AG04450 (cell line): ENCODE results near the gene CABLES1. TPM values are rescaled to one million over a fixed set of nuclear protein-coding genes. Genes with fewer than 3 reads are reported as not detected.

ENCODE experiments used
- CTCF ChIA-PET: fragments of 300-600, 350-600 bp; formaldehyde crosslinking; extraction: SDS; loops from one replicate; lab custom pipeline; 2022; ENCODE audit warnings: antibody characterized with exemption, inconsistent platforms; lab: Charles Lee
- POLR2A ChIA-PET: fragments of 350-600 bp; formaldehyde crosslinking; extraction: SDS; loops from one replicate; lab custom pipeline; 2021; ENCODE audit warnings: antibody characterized with exemption, inconsistent platforms; lab: Yijun Ruan, JAX
- DNase-seq: peaks from one replicate; pipeline ENCODE4 v3.0.0-alpha.2; 2011; ENCODE audit warnings: low read depth, low spot score
- H3K27ac ChIP-seq: one replicate; pipeline ENCODE4 v1.5.1; 2012; ENCODE audit warnings: low read depth, low read length, control low read depth
- H3K27me3 ChIP-seq: one replicate; pipeline ENCODE4 v1.6.0; 2012; ENCODE audit warnings: low read length; ENCODE audit not compliant: control insufficient read depth, insufficient read depth
- H3K4me3 ChIP-seq: 2 replicates; pipeline ENCODE4 v1.5.1; 2011; ENCODE audit warnings: mild to moderate bottlenecking, low read depth, low read length, control low read depth
- H3K9me3 ChIP-seq: 2 replicates; pipeline ENCODE4 v1.5.1; 2012; ENCODE audit warnings: low read length; ENCODE audit not compliant: control insufficient read depth, insufficient read depth
- CTCF ChIP-seq: IDR thresholded peaks from 2 replicates; pipeline ENCODE4 v1.5.1; 2011; ENCODE audit warnings: low read depth, low read length, control low read depth, inconsistent platforms
- polyA plus RNA-seq: library from polyadenylated mRNA; depleted of rRNA; stranded (reverse); fragments of >200 nt; gene quantifications from 2 replicates; pipeline ENCODE4 v1.2.3, GENCODE V29; 2011

Gene CABLES1
- polyA plus RNA-seq, 1 experiment = 29.6 TPM

GRCh38 chr18:23201741-23202140 lies 66.5 kb downstream of the CABLES1 start:
- Histone ChIP-seq H3K9me3 (peaks cover 3% of the 10 kb centered on the region; the same call in 1 of the 2 replicates), H3K27me3 (no peaks in the 10 kb centered on the region), H3K27ac (no peak overlapping the region), H3K4me3 (no peak overlapping the region)
- no peak for DNase-seq
- CTCF ChIA-PET = interaction anchor here (1.4 kb wide), 1 partner anchor 170 kb away, joined by 3 read pairs; no protein-coding TSS in a partner anchor
- POLR2A ChIA-PET = interaction anchor here (0.5 kb wide), 1 partner anchor 36 kb away, joined by 4 read pairs; no protein-coding TSS in a partner anchor
- no peak for TF ChIP-seq CTCF

- Histone ChIP-seq H3K4me3 (no peak overlapping the region), H3K27me3 (no peaks in the 10 kb centered on the region), H3K27ac (no peak overlapping the region), H3K9me3 (peaks cover 11% of the 10 kb centered on the region)
- ChIA-PET CTCF (no interaction called here), POLR2A (no interaction called here)
- no peak for DNase-seq
- no peak for TF ChIP-seq CTCF
Measured at GRCh38 chr18:23203891-23204432, 68.7 kb downstream of the CABLES1 start.

- Histone ChIP-seq H3K27ac (no peak overlapping the region), H3K9me3 (peaks cover 11% of the 10 kb centered on the region), H3K27me3 (no peaks in the 10 kb centered on the region), H3K4me3 (no peak overlapping the region)
- ChIA-PET POLR2A (no interaction called here), CTCF (no interaction called here)
- no peak for DNase-seq
- TF ChIP-seq CTCF = no peak
Measured at GRCh38 chr18:23204589-23205235, 69.4 kb downstream of the CABLES1 start.

GRCh38 chr18:23205980-23206379 lies 70.7 kb downstream of the CABLES1 start:
- TF ChIP-seq CTCF = no peak
- no peaks in the 10 kb centered on the region for H3K27me3 ChIP-seq
- peaks cover 11% of the 10 kb centered on the region for H3K9me3 ChIP-seq
- no peak overlapping the region for H3K27ac ChIP-seq
- H3K4me3 ChIP-seq = no peak overlapping the region
- no peak for DNase-seq
- ChIA-PET CTCF (no interaction called here), POLR2A (no interaction called here)
